Measurements from ENCODE around the gene TIMM50. TPM values are rescaled to one million over a fixed set of nuclear protein-coding genes. Genes with fewer than 3 reads are reported as not detected.
A peak's percentile ranks its signal among the peaks of the same experiment; 100 is the strongest.

TIMM50 gene
- total and polyA plus RNA-seq, 2 of the 13 experiments (the other 11 are each of a cell fraction or from before 2014, with no cell fraction given) = 91.1 to 92.5 TPM

DNA sequence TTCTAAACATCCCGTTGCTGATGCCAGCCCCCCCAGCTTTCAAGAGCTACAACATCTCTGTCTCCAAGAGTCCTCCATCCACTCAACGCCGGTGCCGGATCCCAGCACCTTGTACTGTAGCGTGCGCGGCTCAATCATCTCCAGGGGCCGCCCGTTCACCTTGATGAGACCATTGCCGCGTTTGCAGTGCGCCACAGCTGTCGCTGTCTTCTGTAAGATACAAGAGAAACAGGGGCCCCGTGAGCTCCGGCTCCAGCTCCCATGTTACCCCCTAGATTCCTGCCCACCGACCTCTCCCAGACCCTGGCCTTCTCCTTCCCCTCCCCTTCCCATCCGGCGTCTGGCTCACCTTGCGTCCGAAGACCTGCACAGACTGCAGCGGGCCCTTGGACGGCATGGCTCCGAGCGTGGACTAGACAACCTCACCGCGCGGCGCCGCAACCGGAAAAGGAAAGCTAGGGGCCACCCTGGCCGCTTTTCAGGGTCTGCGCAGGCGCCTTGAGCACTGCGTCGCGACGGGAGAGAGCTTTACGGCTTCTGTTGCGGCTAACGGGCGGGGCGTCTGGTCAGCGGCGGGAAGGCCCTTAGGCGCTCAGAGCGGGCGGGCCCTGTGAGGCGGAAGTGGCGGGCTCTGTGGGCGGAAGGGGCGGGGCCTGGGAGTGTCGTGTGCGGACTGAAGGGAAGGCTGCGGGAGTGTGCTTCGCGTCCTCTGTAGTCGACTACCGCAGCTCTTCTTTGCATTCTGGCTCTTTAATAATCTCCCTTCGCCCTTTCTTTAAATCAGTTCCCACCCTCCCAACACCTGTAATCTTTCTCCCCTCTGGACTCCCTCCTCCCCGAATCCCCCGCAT lies 44.9 kb upstream of the TIMM50 start, which contains the start of gene RPS16 (continued):
- TF ChIP-seq ATF7 (IDR thresholded peaks at IDR 0.05) (no peak), ATF7 (CRISPR knock-in tag; IDR thresholded peaks at IDR 0.05) (peak; percentile 68), FOXM1 (CRISPR knock-in tag; IDR thresholded peaks at IDR 0.05) (no peak), SRY (CRISPR knock-in tag; IDR thresholded peaks at IDR 0.05) (peak; percentile 92), GATA4 (IDR thresholded peaks at IDR 0.05; ENCODE audit: borderline replicate concordance, low read depth) (no peak; the same call in none of the 2 replicates), ZNF562 (CRISPR knock-in tag; IDR thresholded peaks at IDR 0.05; ENCODE audit: borderline replicate concordance) (no peak), HNRNPK (IDR thresholded peaks at IDR 0.05; ENCODE audit: low read depth, low read length, poor library complexity, severe bottlenecking) (peak; percentile 82), EP300 (IDR thresholded peaks at IDR 0.05; ENCODE audit: low read depth in 2 of 2, low read length in 2 of 2) (peak; percentile 13 to 31; a peak in 2 of 4 replicates), EP300 (CRISPR knock-in tag; IDR thresholded peaks at IDR 0.05; ENCODE audit: borderline replicate concordance) (0 out of 2 replicates have a peak, but pooled peaks have one; percentile 31), MIER2 (CRISPR knock-in tag; IDR thresholded peaks at IDR 0.05) (peak; percentile 42), RFXANK (CRISPR knock-in tag; IDR thresholded peaks at IDR 0.05) (0 out of 2 replicates have a peak, but pooled peaks have one; percentile 72), PTBP1 (IDR thresholded peaks at IDR 0.05; ENCODE audit: low read depth, low read length, poor library complexity, severe bottlenecking) (peak; percentile 72), ZNF30 (CRISPR knock-in tag; IDR thresholded peaks at IDR 0.05) (no peak), CHD4 (IDR thresholded peaks at IDR 0.05; ENCODE audit: borderline replicate concordance, low read length) (no peak), ZNF776 (CRISPR knock-in tag; IDR thresholded peaks at IDR 0.05) (peak; percentile 84; the same call in 1 of the 2 replicates), CBX1 (IDR thresholded peaks at IDR 0.05; ENCODE audit: low read depth) (peak; percentile 49), SOX13 (IDR thresholded peaks at IDR 0.05) (no peak), SOX13 (CRISPR knock-in tag; conservative IDR thresholded peaks at IDR 0.05 in 1 of 2, IDR thresholded peaks at IDR 0.05 in 1 of 2) (peak in 1 of 2 experiments; percentile 45; a peak in 1 of 4 replicates), MYC (CRISPR knock-in tag; IDR thresholded peaks at IDR 0.05; ENCODE audit: borderline replicate concordance) (peak; percentile 99), ZNF343 (CRISPR knock-in tag; IDR thresholded peaks at IDR 0.05) (peak; percentile 89), FOXP1 (IDR thresholded peaks at IDR 0.05) (no peak), FOXP1 (CRISPR knock-in tag; IDR thresholded peaks at IDR 0.05) (no peak), GTF3A (CRISPR knock-in tag; conservative IDR thresholded peaks at IDR 0.05) (peak; percentile 96; the same call in 1 of the 2 replicates), ZBTB20 (CRISPR knock-in tag; IDR thresholded peaks at IDR 0.05; ENCODE audit: borderline replicate concordance, low read depth) (peak; percentile 49; the same call in 1 of the 2 replicates)
- TF ChIP-seq, protein P1, sequence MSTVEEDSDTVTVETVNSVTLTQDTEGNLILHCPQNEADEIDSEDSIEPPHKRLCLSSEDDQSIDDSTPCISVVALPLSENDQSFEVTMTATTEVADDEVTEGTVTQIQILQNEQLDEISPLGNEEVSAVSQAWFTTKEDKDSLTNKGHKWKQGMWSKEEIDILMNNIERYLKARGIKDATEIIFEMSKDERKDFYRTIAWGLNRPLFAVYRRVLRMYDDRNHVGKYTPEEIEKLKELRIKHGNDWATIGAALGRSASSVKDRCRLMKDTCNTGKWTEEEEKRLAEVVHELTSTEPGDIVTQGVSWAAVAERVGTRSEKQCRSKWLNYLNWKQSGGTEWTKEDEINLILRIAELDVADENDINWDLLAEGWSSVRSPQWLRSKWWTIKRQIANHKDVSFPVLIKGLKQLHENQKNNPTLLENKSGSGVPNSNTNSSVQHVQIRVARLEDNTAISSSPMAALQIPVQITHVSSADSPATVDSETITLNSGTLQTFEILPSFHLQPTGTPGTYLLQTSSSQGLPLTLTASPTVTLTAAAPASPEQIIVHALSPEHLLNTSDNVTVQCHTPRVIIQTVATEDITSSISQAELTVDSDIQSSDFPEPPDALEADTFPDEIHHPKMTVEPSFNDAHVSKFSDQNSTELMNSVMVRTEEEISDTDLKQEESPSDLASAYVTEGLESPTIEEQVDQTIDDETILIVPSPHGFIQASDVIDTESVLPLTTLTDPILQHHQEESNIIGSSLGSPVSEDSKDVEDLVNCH (CRISPR knock-in tag; IDR thresholded peaks at IDR 0.05) = peak; percentile 79; the same call in 1 of the 2 replicates
- TF ChIP-seq, protein P2, sequence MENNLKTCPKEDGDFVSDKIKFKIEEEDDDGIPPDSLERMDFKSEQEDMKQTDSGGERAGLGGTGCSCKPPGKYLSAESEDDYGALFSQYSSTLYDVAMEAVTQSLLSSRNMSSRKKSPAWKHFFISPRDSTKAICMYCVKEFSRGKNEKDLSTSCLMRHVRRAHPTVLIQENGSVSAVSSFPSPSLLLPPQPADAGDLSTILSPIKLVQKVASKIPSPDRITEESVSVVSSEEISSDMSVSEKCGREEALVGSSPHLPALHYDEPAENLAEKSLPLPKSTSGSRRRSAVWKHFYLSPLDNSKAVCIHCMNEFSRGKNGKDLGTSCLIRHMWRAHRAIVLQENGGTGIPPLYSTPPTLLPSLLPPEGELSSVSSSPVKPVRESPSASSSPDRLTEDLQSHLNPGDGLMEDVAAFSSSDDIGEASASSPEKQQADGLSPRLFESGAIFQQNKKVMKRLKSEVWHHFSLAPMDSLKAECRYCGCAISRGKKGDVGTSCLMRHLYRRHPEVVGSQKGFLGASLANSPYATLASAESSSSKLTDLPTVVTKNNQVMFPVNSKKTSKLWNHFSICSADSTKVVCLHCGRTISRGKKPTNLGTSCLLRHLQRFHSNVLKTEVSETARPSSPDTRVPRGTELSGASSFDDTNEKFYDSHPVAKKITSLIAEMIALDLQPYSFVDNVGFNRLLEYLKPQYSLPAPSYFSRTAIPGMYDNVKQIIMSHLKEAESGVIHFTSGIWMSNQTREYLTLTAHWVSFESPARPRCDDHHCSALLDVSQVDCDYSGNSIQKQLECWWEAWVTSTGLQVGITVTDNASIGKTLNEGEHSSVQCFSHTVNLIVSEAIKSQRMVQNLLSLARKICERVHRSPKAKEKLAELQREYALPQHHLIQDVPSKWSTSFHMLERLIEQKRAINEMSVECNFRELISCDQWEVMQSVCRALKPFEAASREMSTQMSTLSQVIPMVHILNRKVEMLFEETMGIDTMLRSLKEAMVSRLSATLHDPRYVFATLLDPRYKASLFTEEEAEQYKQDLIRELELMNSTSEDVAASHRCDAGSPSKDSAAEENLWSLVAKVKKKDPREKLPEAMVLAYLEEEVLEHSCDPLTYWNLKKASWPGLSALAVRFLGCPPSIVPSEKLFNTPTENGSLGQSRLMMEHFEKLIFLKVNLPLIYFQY (CRISPR knock-in tag; IDR thresholded peaks at IDR 0.05; ENCODE audit: borderline replicate concordance) = peak; percentile 53; the same call in 1 of the 2 replicates

Data from HepG2 (cell line).